Measurements from ENCODE around the gene ADTRP.

ADTRP gene

GRCh38 chr6:11772109-11772825 lies 6.3 kb downstream of the ADTRP start:
- DNase-seq, result no peak

- no peak for DNase-seq
Observed at GRCh38 chr6:11771473-11772048, 7.0 kb downstream of the ADTRP start.

- no peak for DNase-seq
Observed at GRCh38 chr6:11770546-11771466, 7.8 kb downstream of the ADTRP start.

GRCh38 chr6:11769811-11770545 lies 8.6 kb downstream of the ADTRP start:
- DNase-seq, result no peak

- DNase-seq, result no peak
Observed at GRCh38 chr6:11769244-11769643, 9.4 kb downstream of the ADTRP start.

- no peak for DNase-seq
Observed at GRCh38 chr6:11767978-11768756, 10.4 kb downstream of the ADTRP start.

- no peak for DNase-seq
Observed at GRCh38 chr6:11767458-11767857, 11.1 kb downstream of the ADTRP start.

GRCh38 chr6:11766589-11767450 lies 11.8 kb downstream of the ADTRP start:
- no peak for DNase-seq

GRCh38 chr6:11766043-11766442 lies 12.6 kb downstream of the ADTRP start:
- no peak for DNase-seq

- DNase-seq, result no peak
Observed at GRCh38 chr6:11764250-11764604, 14.4 kb downstream of the ADTRP start.

GRCh38 chr6:11763460-11764249 lies 14.9 kb downstream of the ADTRP start:
- DNase-seq, result no peak

GRCh38 chr6:11762794-11763459 lies 15.7 kb downstream of the ADTRP start:
- no peak for DNase-seq

GRCh38 chr6:11761744-11762620 lies 16.6 kb downstream of the ADTRP start:
- DNase-seq, result no peak

- DNase-seq, result no peak
Observed at GRCh38 chr6:11760015-11760473, 18.6 kb downstream of the ADTRP start.

GRCh38 chr6:11758878-11759277 lies 19.7 kb downstream of the ADTRP start:
- no peak for DNase-seq

GRCh38 chr6:11756726-11757125 lies 21.9 kb downstream of the ADTRP start:
- DNase-seq, result no peak

- no peak for DNase-seq
Observed at GRCh38 chr6:11756292-11756691, 22.3 kb downstream of the ADTRP start.

- DNase-seq, result no peak
Observed at GRCh38 chr6:11755725-11756124, 22.9 kb downstream of the ADTRP start.

All from SHP77 treated with DMSO at 0.1 percent for 48 hours (cell line).